Activated T-helper 17 cell treated with anti-CD3 and anti-CD28 coated beads, Interleukin-2, amount 50 U/mL, for 72 hours (primary cell): Measurements from ENCODE around the gene MVB12B. TPM values are rescaled to one million over a fixed set of nuclear protein-coding genes. Genes with fewer than 3 reads are reported as not detected.

Source experiments
- ATAC-seq: fragments of 150-1000 bp; cut with Tn5 transposase; replicated peaks from 2 replicates; pipeline ENCODE4 v1.10.0; 2021; ENCODE audit warnings: mild to moderate bottlenecking, moderate library complexity
- H3K27ac Mint-ChIP-seq: one replicate; pipeline ENCODE4 v1.8.0; 2022; ENCODE audit warnings: mixed read lengths
- H3K27me3 Mint-ChIP-seq: one replicate; pipeline ENCODE4 v1.8.0; 2022; ENCODE audit warnings: mixed read lengths
- H3K36me3 Mint-ChIP-seq: one replicate; pipeline ENCODE4 v1.8.0; 2022; ENCODE audit warnings: low read depth, mild to moderate bottlenecking, mixed read lengths
- H3K4me1 Mint-ChIP-seq: one replicate; pipeline ENCODE4 v1.8.0; 2022; ENCODE audit warnings: mixed read lengths
- H3K4me3 Mint-ChIP-seq: one replicate; pipeline ENCODE4 v1.8.0; 2022; ENCODE audit warnings: mild to moderate bottlenecking, mixed read lengths
- H3K9me3 Mint-ChIP-seq: one replicate; pipeline ENCODE4 v1.8.0; 2022; ENCODE audit warnings: mixed read lengths
- total RNA-seq, 2 donors: library from RNA; stranded (reverse); gene quantifications; one replicate each; pipeline ENCODE4 v1.2.3, GENCODE V29; 2022

Gene MVB12B
- total RNA-seq, 2 donors from 2014 or later = 3.9 TPM

GRCh38 chr9:126520453-126520852, 193.8 kb downstream of the MVB12B start:
- H3K9me3 Mint-ChIP-seq = no peaks in the 10 kb centered on the region
- H3K27me3 Mint-ChIP-seq = peaks cover 19% of the 10 kb centered on the region
- no peak for ATAC-seq
- H3K27ac Mint-ChIP-seq = no peak overlapping the region
- H3K36me3 Mint-ChIP-seq = no peaks in the 10 kb centered on the region
- no peak overlapping the region for H3K4me3 Mint-ChIP-seq
- peaks cover 30% of the 10 kb centered on the region for H3K4me1 Mint-ChIP-seq

- Mint-ChIP-seq H3K4me1 (peaks cover 30% of the 10 kb centered on the region), H3K27me3 (peaks cover 20% of the 10 kb centered on the region), H3K27ac (no peak overlapping the region), H3K36me3 (no peaks in the 10 kb centered on the region), H3K4me3 (no peak overlapping the region), H3K9me3 (no peaks in the 10 kb centered on the region)
- ATAC-seq = no peak
Measured at GRCh38 chr9:126521089-126521488, 194.5 kb downstream of the MVB12B start.

- H3K36me3 Mint-ChIP-seq = no peaks in the 10 kb centered on the region
- H3K9me3 Mint-ChIP-seq = no peaks in the 10 kb centered on the region
- H3K4me3 Mint-ChIP-seq = no peak overlapping the region
- ATAC-seq = no peak
- H3K4me1 Mint-ChIP-seq = peaks cover 28% of the 10 kb centered on the region
- no peak overlapping the region for H3K27ac Mint-ChIP-seq
- H3K27me3 Mint-ChIP-seq = peaks cover 20% of the 10 kb centered on the region
Measured at GRCh38 chr9:126521551-126521950, 194.9 kb downstream of the MVB12B start.

GRCh38 chr9:126521976-126522590, 195.5 kb downstream of the MVB12B start:
- ATAC-seq = no peak
- Mint-ChIP-seq H3K4me3 (peak overlapping the region; percentile 42), H3K9me3 (no peaks in the 10 kb centered on the region), H3K27ac (peak overlapping the region; percentile 42), H3K4me1 (peaks cover 22% of the 10 kb centered on the region), H3K36me3 (no peaks in the 10 kb centered on the region), H3K27me3 (peaks cover 20% of the 10 kb centered on the region)

GRCh38 chr9:126522612-126523356, 196.2 kb downstream of the MVB12B start:
- no peak for ATAC-seq
- H3K4me1 Mint-ChIP-seq = peaks cover 16% of the 10 kb centered on the region
- peak overlapping the region; percentile 42 for H3K4me3 Mint-ChIP-seq
- H3K27ac Mint-ChIP-seq = peak overlapping the region; percentile 42
- H3K36me3 Mint-ChIP-seq = no peaks in the 10 kb centered on the region
- peaks cover 20% of the 10 kb centered on the region for H3K27me3 Mint-ChIP-seq
- H3K9me3 Mint-ChIP-seq = no peaks in the 10 kb centered on the region

- Mint-ChIP-seq H3K4me1 (peaks cover 16% of the 10 kb centered on the region), H3K27me3 (peaks cover 15% of the 10 kb centered on the region), H3K4me3 (peak overlapping the region; percentile 42), H3K36me3 (no peaks in the 10 kb centered on the region), H3K27ac (peak overlapping the region; percentile 42), H3K9me3 (no peaks in the 10 kb centered on the region)
- ATAC-seq = peak; percentile 87
Measured at GRCh38 chr9:126523611-126524111, 197.0 kb downstream of the MVB12B start.

- H3K4me3 Mint-ChIP-seq = peak overlapping the region; percentile 42
- peak overlapping the region; percentile 42 for H3K27ac Mint-ChIP-seq
- no peaks in the 10 kb centered on the region for H3K9me3 Mint-ChIP-seq
- H3K36me3 Mint-ChIP-seq = no peaks in the 10 kb centered on the region
- no peak for ATAC-seq
- peaks cover 7% of the 10 kb centered on the region for H3K27me3 Mint-ChIP-seq
- peaks cover 16% of the 10 kb centered on the region for H3K4me1 Mint-ChIP-seq
Measured at GRCh38 chr9:126524353-126525077, 197.9 kb downstream of the MVB12B start.

GRCh38 chr9:126526218-126527108, 199.8 kb downstream of the MVB12B start:
- Mint-ChIP-seq H3K36me3 (no peaks in the 10 kb centered on the region), H3K9me3 (no peaks in the 10 kb centered on the region), H3K27ac (no peak overlapping the region), H3K4me1 (peaks cover 16% of the 10 kb centered on the region), H3K4me3 (no peak overlapping the region), H3K27me3 (peaks cover 7% of the 10 kb centered on the region)
- ATAC-seq = no peak

GRCh38 chr9:126527109-126527825, 200.6 kb downstream of the MVB12B start:
- Mint-ChIP-seq H3K36me3 (no peaks in the 10 kb centered on the region), H3K27ac (no peak overlapping the region), H3K4me1 (peaks cover 16% of the 10 kb centered on the region), H3K4me3 (no peak overlapping the region), H3K9me3 (no peaks in the 10 kb centered on the region), H3K27me3 (peaks cover 7% of the 10 kb centered on the region)
- no peak for ATAC-seq

GRCh38 chr9:126528111-126528510, 201.5 kb downstream of the MVB12B start:
- no peak for ATAC-seq

GRCh38 chr9:126528915-126529314, 202.3 kb downstream of the MVB12B start:
- no peak overlapping the region for H3K27ac Mint-ChIP-seq
- H3K9me3 Mint-ChIP-seq = no peaks in the 10 kb centered on the region
- peaks cover 4% of the 10 kb centered on the region for H3K4me1 Mint-ChIP-seq
- peaks cover 7% of the 10 kb centered on the region for H3K27me3 Mint-ChIP-seq
- no peak overlapping the region for H3K4me3 Mint-ChIP-seq
- no peaks in the 10 kb centered on the region for H3K36me3 Mint-ChIP-seq
- no peak for ATAC-seq

More at GRCh38 chr9:126528111-126528510, 201.5 kb downstream of the MVB12B start:
- Mint-ChIP-seq H3K36me3 (no peaks in the 10 kb centered on the region), H3K4me1 (peaks cover 12% of the 10 kb centered on the region), H3K4me3 (no peak overlapping the region), H3K27me3 (peaks cover 7% of the 10 kb centered on the region), H3K27ac (no peak overlapping the region), H3K9me3 (no peaks in the 10 kb centered on the region)

GRCh38 chr9:126531035-126531571, 204.5 kb downstream of the MVB12B start:
- Mint-ChIP-seq H3K27ac (no peak overlapping the region), H3K36me3 (no peaks in the 10 kb centered on the region), H3K4me1 (no peaks in the 10 kb centered on the region), H3K27me3 (peaks cover 5% of the 10 kb centered on the region), H3K9me3 (no peaks in the 10 kb centered on the region), H3K4me3 (no peak overlapping the region)
- ATAC-seq = no peak

- H3K36me3 Mint-ChIP-seq = no peaks in the 10 kb centered on the region
- peaks cover 7% of the 10 kb centered on the region for H3K27me3 Mint-ChIP-seq
- no peaks in the 10 kb centered on the region for H3K4me1 Mint-ChIP-seq
- ATAC-seq = no peak
- H3K9me3 Mint-ChIP-seq = no peaks in the 10 kb centered on the region
- no peak overlapping the region for H3K4me3 Mint-ChIP-seq
- no peak overlapping the region for H3K27ac Mint-ChIP-seq
Measured at GRCh38 chr9:126531591-126531990, 205.0 kb downstream of the MVB12B start.
